ENCODE results near the gene P2RX7.
A peak's percentile ranks its signal among the peaks of the same experiment; 100 is the strongest.
"Not testable (repeated sequence)": the region's sequence is repeated elsewhere in the genome, so short reads cannot be mapped to it uniquely, and the experiment has no call there.

Gene P2RX7

DNA sequence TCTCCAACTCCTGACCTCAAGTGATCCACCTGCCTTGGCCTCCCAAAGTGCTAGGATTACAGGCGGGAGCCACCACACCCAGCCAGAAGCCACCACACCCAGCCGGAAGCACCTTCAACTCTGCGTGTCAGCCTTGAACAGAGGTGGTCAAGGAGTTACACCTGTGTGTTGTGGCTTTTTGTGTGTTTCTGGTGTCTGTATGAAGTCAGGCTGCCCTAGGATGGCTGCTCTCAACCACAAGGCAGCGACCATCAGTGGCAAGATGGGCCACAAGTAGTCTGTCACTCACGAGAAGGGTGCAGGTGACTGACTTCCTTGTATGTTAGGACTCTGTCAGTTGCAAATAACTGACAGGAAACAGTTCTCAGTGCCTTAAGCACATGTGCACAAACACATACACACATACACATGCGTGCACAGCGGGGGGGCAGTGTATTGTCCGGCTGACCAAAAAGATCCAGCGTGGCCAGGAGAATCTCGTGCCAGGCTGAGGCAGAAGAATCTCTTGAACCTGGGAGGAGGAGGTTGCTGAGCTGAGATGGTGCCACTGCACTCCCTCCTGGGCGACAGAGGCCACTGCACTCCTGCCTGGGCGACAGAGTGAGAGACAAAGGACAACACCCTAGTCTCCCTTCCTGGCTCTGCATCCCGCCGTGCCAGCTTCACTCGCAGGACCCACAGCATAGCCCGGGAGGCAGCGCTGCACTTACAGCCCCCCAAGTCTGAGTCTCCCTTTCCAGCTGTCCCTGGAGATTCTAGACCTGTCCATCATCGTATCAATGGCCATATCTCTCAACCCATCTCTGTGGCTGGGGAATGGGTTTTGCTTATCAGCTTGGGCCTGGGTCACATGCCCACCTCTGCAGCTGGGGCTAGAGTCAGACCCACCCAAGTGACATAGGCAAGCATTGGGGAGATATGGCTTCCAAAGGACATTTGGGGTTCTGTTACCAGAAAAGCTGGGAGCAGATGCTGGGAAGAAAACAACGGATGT is 90.9 kb downstream of the P2RX7 start:
- DNase-seq, result peak; percentile 78
- Mint-ChIP-seq H3K4me3 (peak overlapping the region; percentile 9), H3K27ac (peak overlapping the region; percentile 96), H3K4me1 (peaks cover 75% of the 10 kb centered on the region), H3K9me3 (peaks cover 1% of the 10 kb centered on the region), H3K27me3 (no peaks in the 10 kb centered on the region), H3K36me3 (peaks cover 72% of the 10 kb centered on the region)
- CTCF ChIA-PET, result interaction anchor here (0.6 to 1.8 kb wide), 11 partner anchors 8 to 884 kb away, joined by 3 to 5 read pairs (median 3); no protein-coding TSS in a partner anchor

DNA sequence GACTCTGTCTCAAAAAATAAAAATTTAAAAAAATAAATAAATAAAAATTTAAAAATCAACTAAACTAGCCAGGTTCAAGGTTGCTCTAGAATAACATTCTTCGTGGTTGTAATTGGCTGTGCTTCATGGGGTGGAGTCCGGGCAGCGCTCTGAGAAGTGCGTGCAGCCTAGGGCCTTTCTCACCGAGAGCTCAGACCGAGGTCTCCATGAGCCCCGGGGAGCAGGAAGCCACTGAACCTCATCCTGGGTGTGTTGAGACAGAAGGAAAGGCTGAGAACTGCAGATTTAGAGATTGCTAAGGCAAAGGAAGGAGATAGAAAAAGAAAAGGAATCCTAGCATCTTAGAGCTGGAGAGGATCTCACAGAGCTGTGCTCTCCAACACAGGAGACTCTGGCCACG is 91.9 kb downstream of the P2RX7 start:
- peak overlapping the region; percentile 96 for H3K27ac Mint-ChIP-seq
- H3K27me3 Mint-ChIP-seq, result no peaks in the 10 kb centered on the region
- peaks cover 1% of the 10 kb centered on the region for H3K9me3 Mint-ChIP-seq
- H3K4me3 Mint-ChIP-seq, result peak overlapping the region; percentile 31
- peaks cover 79% of the 10 kb centered on the region for H3K4me1 Mint-ChIP-seq
- peaks cover 70% of the 10 kb centered on the region for H3K36me3 Mint-ChIP-seq
- CTCF ChIA-PET, result interaction anchor here (0.7 to 1.8 kb wide), 10 partner anchors 9 to 165 kb away, joined by 3 to 6 read pairs (median 4); partner anchors contain the start of gene P2RX7
- DNase-seq, result peak; percentile 84

DNA sequence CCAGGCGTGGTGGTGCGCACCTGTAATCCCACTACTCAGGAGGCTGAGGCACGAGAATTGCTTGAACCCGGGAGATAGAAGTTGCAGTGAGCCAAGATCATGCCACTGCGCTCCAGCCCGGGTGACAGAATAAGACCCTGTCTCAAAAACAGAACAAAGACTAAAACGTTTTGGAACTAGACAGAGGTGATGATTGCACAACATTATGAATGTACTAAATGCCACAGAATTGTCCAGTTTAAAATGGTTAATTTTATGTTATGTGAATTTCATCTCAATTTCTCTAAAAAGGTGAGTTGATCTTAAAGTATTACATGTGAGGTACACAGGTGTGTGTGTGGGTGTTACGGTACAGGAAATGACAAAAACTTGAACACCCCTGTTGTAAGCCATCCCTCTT is 93.7 kb downstream of the P2RX7 start:
- no peak for DNase-seq
- peaks cover 80% of the 10 kb centered on the region for H3K4me1 Mint-ChIP-seq
- H3K27me3 Mint-ChIP-seq, result no peaks in the 10 kb centered on the region
- peaks cover 1% of the 10 kb centered on the region for H3K9me3 Mint-ChIP-seq
- peak overlapping the region; percentile 96 for H3K27ac Mint-ChIP-seq
- H3K4me3 Mint-ChIP-seq, result no peak overlapping the region
- peaks cover 69% of the 10 kb centered on the region for H3K36me3 Mint-ChIP-seq
- CTCF ChIA-PET, result no interaction called here

DNA sequence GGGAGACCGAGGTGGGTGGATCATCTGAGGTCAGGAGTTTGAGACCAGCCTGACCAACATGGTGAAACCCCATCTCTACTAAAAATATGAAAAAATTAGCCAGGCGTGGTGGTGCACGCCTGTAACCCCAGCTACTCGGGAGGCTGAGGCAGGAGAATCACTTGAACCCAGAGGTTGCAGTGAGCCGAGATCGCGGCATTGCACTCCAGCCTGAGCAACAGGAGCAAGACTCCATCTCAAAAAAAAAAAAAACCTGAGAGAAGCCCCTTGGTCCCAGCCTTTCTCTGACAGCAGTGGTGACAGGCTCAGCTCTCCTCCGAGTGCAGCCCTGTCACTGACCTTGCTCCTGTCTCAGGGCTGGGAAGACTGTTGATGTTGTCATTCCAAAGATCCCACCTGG is 94.2 kb downstream of the P2RX7 start:
- peak overlapping the region; percentile 96 for H3K27ac Mint-ChIP-seq
- H3K9me3 Mint-ChIP-seq, H3K4me3 Mint-ChIP-seq, H3K27me3 Mint-ChIP-seq, DNase-seq: not testable (repeated sequence)
- CTCF ChIA-PET, result interaction anchor here (1.1 kb wide), 1 partner anchor 167 kb away, joined by 5 read pairs; no protein-coding TSS in a partner anchor
- H3K36me3 Mint-ChIP-seq, result peaks cover 67% of the 10 kb centered on the region
- peaks cover 78% of the 10 kb centered on the region for H3K4me1 Mint-ChIP-seq

DNA sequence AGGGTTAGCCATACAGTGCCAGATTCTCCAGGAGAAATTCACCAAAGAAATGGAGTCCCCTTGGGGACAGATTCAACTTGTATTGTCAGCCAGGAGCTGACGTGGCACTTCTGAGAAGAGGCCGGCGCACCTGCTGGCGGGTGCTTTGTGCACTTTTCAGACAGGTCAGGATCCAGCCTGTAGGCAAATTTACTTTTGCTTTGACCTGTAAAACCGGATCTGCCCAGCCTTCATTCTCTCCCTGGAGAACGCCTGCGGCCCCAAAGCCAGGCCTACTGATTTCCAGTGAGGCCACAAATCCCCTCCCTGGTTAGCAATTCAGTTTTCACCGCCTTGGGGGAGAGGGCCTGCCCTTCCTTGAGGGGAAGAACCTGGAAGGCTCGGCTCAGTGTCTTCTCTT is 94.6 kb downstream of the P2RX7 start:
- DNase-seq, result no peak
- H3K4me1 Mint-ChIP-seq, result peaks cover 74% of the 10 kb centered on the region
- no peak overlapping the region for H3K4me3 Mint-ChIP-seq
- CTCF ChIA-PET, result interaction anchor here (1.1 kb wide), 1 partner anchor 167 kb away, joined by 5 read pairs; no protein-coding TSS in a partner anchor
- peaks cover 1% of the 10 kb centered on the region for H3K9me3 Mint-ChIP-seq
- peaks cover 67% of the 10 kb centered on the region for H3K36me3 Mint-ChIP-seq
- no peaks in the 10 kb centered on the region for H3K27me3 Mint-ChIP-seq
- peak overlapping the region; percentile 74 for H3K27ac Mint-ChIP-seq

DNA sequence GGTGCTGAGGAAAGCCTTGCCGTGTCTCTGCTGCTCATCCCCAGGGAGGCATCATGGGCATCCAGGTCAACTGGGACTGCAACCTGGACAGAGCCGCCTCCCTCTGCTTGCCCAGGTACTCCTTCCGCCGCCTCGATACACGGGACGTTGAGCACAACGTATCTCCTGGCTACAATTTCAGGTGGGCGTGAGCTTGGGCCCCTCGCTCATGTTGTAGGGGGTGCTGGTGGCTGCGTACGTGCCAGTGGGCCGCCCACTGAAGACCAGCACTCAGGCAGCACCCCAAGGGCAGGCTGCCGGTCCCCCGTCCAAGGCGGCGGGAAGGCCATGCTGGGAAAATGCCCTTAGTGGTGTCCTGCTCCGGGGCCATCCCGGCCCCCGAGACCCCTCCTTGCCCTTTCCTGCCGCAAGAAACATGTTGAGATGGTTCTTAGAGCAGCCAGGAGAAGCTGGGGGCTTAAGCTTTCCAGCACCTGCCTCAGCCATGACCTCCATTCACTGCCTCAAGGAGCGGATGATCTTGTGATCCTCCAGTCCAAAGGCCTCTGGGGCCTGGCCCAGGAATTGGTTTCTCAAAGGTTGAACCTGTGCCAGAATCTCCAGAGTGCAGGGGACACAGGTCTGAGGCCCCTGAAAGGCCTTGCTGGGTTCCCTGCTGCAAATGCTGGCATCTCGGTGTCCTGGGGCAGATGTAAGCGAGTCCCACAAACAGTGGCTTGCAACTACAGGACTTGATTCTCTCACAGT is 96.4 kb downstream of the P2RX7 start:
- Mint-ChIP-seq H3K4me1 (peaks cover 57% of the 10 kb centered on the region), H3K36me3 (peaks cover 65% of the 10 kb centered on the region), H3K27me3 (no peaks in the 10 kb centered on the region), H3K27ac (peak overlapping the region; percentile 67), H3K4me3 (peak overlapping the region; percentile 5), H3K9me3 (no peaks in the 10 kb centered on the region)
- no peak for DNase-seq
- CTCF ChIA-PET, result interaction anchor here (0.9 to 3.1 kb wide), 5 partner anchors 10 to 169 kb away, joined by 3 to 19 read pairs (median 4); no protein-coding TSS in a partner anchor

DNA sequence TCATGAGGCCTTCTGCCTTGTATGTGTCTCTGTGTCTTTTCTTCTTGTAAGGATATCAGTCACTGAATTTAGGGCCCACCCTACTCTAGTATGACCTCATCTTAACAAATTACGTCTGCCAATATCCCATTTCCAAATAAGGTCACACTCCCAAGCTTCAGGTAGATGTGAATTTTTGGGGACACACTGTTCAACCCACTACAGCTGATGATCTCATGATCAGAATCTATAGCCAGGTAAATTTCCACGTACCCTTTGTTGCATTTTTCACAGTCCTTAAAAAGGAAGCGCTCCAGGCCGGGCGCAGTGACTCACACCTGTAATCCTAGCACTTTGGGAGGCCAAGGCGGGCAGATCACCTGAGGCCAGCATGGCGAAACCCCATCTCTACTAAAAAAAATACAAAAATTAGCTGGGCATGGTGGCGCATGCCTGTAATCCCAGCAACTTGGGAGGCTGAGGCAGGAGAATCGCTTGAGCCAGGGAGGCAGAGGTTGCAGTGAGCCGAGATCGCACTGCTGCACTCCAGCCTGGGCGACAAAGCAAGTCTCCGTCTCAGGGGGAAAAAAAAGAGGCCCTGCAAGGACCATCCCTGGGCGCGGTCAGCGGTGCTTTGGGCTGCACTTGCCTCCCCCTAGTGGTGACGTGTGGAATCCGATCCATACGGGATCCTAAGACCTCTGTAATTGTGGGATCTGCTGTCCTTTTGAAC is 97.3 kb downstream of the P2RX7 start:
- not testable (repeated sequence) for H3K4me3 Mint-ChIP-seq
- peaks cover 48% of the 10 kb centered on the region for H3K4me1 Mint-ChIP-seq
- CTCF ChIA-PET, result interaction anchor here (0.6 to 3.1 kb wide), 12 partner anchors 9 to 170 kb away, joined by 3 to 19 read pairs (median 3); partner anchors contain the start of gene P2RX7

DNA sequence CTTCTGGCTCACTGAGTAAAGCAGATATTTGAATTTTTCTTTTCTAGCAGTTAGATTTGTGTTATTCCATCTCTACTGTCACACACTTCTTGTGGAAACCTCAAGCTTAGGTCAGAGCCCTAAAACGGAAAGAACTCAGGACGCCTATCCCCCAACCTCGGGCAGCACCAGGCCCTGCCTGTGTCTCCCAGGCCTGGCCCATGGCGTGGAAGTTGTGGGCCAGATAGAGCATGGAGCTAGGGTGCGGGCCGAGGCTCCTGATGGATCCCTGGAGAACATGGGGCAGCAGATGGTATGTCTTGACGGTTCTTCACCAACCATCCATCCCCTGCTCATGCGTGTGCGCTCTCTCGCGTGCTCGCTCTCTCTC is 97.8 kb downstream of the P2RX7 start:
- Mint-ChIP-seq H3K36me3 (peaks cover 72% of the 10 kb centered on the region), H3K4me1 (peaks cover 42% of the 10 kb centered on the region), H3K9me3 (no peaks in the 10 kb centered on the region), H3K4me3 (no peak overlapping the region), H3K27ac (peak overlapping the region; percentile 49), H3K27me3 (no peaks in the 10 kb centered on the region)
- CTCF ChIA-PET, result interaction anchor here (0.6 to 3.1 kb wide), 12 partner anchors 9 to 171 kb away, joined by 3 to 19 read pairs (median 3); partner anchors contain the start of gene P2RX7
- DNase-seq, result no peak

More for the DNA sequence above, 97.3 kb downstream of the P2RX7 start:
- H3K27ac Mint-ChIP-seq, result peak overlapping the region; percentile 67
- peak; percentile 77 for DNase-seq
- H3K36me3 Mint-ChIP-seq, result peaks cover 67% of the 10 kb centered on the region
- not testable (repeated sequence) for H3K9me3 Mint-ChIP-seq, H3K27me3 Mint-ChIP-seq

DNA sequence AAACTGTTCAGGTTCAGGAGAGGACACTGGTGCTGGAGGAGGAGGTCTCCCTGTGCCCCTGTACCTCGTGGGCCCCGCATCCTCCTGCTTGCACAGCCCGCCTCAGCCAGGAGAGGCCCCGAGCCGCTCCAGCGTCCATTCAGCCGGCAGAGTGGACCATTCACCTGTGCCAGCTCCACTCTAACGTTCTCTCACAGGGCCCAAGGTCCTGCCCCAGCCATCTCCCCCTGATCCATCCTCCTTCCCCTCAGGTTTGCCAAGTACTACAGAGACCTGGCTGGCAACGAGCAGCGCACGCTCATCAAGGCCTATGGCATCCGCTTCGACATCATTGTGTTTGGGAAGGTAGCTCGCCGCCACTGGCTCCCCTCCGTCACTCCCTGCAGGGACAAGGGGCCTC is 99.5 kb downstream of the P2RX7 start:
- Mint-ChIP-seq H3K27me3 (no peaks in the 10 kb centered on the region), H3K36me3 (peaks cover 68% of the 10 kb centered on the region), H3K4me1 (peaks cover 26% of the 10 kb centered on the region), H3K4me3 (no peak overlapping the region), H3K9me3 (no peaks in the 10 kb centered on the region), H3K27ac (no peak overlapping the region)
- DNase-seq, result no peak
- CTCF ChIA-PET, result interaction anchor here (3.1 kb wide), 1 partner anchor 7 kb away, joined by 19 read pairs; no protein-coding TSS in a partner anchor

DNA sequence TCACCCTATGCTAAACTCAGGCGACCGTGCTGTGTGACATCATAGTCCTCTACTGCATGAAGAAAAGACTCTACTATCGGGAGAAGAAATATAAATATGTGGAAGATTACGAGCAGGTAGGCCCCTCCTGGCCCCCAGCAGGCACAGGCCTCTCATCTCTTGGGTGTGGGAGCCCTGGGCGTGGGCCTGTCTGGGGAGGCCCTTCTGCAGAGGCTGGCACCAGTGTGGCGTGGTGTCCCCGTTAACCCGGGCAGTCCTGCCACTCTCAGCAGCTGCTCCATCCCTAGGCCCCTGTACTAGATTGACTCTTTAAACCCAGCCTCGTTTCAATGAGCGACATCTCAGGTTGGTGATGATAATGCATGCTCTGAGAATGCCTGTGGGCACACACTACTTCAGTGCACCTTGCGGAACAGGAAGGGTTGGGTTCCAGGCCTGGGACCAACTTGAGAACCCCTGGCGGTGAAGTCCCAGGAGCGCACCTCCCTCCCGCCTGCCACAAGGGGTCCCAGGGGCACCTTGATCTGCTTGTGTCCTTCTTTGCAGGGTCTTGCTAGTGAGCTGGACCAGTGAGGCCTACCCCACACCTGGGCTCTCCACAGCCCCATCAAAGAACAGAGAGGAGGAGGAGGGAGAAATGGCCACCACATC is 100.4 kb downstream of the P2RX7 start:
- Mint-ChIP-seq H3K27me3 (no peaks in the 10 kb centered on the region), H3K9me3 (no peaks in the 10 kb centered on the region), H3K36me3 (peaks cover 71% of the 10 kb centered on the region), H3K4me3 (no peak overlapping the region), H3K4me1 (peaks cover 28% of the 10 kb centered on the region), H3K27ac (peak overlapping the region; percentile 68)
- no peak for DNase-seq
- CTCF ChIA-PET, result no interaction called here

DNA sequence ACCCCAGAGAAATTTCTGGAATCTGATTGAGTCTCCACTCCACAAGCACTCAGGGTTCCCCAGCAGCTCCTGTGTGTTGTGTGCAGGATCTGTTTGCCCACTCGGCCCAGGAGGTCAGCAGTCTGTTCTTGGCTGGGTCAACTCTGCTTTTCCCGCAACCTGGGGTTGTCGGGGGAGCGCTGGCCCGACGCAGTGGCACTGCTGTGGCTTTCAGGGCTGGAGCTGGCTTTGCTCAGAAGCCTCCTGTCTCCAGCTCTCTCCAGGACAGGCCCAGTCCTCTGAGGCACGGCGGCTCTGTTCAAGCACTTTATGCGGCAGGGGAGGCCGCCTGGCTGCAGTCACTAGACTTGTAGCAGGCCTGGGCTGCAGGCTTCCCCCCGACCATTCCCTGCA is 100.9 kb downstream of the P2RX7 start:
- peaks cover 70% of the 10 kb centered on the region for H3K36me3 Mint-ChIP-seq
- H3K4me3 Mint-ChIP-seq, result no peak overlapping the region
- H3K9me3 Mint-ChIP-seq, result no peaks in the 10 kb centered on the region
- no peaks in the 10 kb centered on the region for H3K27me3 Mint-ChIP-seq
- H3K4me1 Mint-ChIP-seq, result peaks cover 32% of the 10 kb centered on the region
- no peak for DNase-seq
- CTCF ChIA-PET, result no interaction called here
- no peak overlapping the region for H3K27ac Mint-ChIP-seq

DNA sequence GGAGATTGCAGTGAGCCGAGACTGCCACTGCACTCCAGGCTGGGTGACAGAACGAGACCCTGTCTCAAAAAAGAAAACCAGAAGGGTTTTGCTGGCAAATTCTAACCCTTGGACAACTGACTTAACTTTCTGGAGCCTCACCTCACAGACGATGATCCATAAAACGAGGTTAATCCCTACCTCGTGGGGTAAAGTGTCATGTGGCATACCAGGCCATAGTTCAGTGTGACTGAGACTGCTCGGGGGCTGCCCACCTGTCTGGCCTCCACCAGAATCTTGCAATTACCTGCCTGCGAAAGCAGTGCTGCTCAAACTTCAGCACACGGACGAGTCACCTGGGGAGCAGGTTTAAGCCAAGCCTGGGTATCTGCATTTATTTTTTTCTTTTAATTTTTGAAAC is 104.1 kb downstream of the P2RX7 start:
- peaks cover 45% of the 10 kb centered on the region for H3K4me1 Mint-ChIP-seq
- no peak overlapping the region for H3K27ac Mint-ChIP-seq
- peaks cover 65% of the 10 kb centered on the region for H3K36me3 Mint-ChIP-seq
- H3K4me3 Mint-ChIP-seq, result no peak overlapping the region
- DNase-seq, result no peak
- no peaks in the 10 kb centered on the region for H3K27me3 Mint-ChIP-seq
- H3K9me3 Mint-ChIP-seq, result no peaks in the 10 kb centered on the region
- CTCF ChIA-PET, result no interaction called here

DNA sequence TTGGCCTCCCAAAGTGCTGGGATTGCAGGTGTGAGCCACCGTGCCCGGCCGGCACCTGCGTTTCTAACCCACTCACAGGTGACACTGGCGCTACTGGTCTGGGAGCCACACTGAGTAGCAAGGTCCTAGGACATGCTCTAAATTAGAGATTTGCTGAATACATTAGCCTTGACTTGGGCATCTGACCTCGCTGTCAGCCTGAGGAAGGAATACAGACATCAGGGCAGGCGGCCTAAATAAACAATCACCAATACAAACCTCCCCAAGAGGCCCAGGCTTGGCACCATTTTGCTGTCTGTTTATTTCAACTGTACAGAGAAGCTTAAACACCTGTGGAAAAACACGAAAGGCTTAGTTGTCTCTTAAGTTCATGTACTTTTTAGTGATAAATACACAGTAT is 104.7 kb downstream of the P2RX7 start:
- DNase-seq, result no peak
- Mint-ChIP-seq H3K36me3 (peaks cover 60% of the 10 kb centered on the region), H3K4me1 (peaks cover 47% of the 10 kb centered on the region), H3K27ac (peak overlapping the region; percentile 70), H3K4me3 (no peak overlapping the region), H3K9me3 (no peaks in the 10 kb centered on the region), H3K27me3 (no peaks in the 10 kb centered on the region)
- CTCF ChIA-PET, result no interaction called here

All from activated naive CD4-positive, alpha-beta T cell treated with anti-CD3 and anti-CD28 coated beads, Interleukin-2, amount 10 ng/mL, durations not matched to agents 7 days and 5 days (primary cell).